GM23248 (cell line): ENCODE results near the gene POGK.

Experiments used
- EZH2 ChIP-seq: fragments of 200-600 bp; sonication (generic); IDR thresholded peaks from 2 replicates; pipeline ENCODE4 v1.6.1; 2018; ENCODE audit warnings: antibody characterized with exemption, mild to moderate bottlenecking; ENCODE audit not compliant: insufficient read depth, poor library complexity, severe bottlenecking
- EZH2phosphoT487 ChIP-seq: fragments of 200-600 bp; sonication (generic); IDR thresholded peaks from 2 replicates; pipeline ENCODE4 v1.6.1; 2018; ENCODE audit warnings: antibody characterized with exemption, moderate library complexity, mild to moderate bottlenecking, low read depth; ENCODE audit not compliant: insufficient read depth

DNA sequence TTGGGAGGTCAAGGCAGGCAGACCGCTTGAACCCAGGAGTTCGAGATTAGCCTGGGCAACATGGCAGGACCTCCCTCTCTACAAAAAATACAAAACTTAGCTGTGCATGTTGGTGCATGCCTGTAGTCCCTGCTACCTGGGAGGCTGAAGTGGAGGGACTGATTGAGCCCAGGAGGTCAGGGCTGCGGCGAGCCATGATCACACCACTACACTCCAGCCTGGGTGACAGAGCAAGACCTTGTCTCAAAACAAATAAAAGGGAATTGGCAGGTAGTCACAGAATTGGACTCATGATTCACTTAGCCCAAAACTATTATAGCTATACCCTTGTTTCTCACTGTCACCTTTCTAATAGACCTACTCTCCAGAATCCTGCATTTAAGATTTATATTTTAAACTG lies 31.3 kb downstream of the POGK start:
- TF ChIP-seq EZH2 (no peak), EZH2phosphoT487 (no peak)
